Activated T-helper 1 cell treated with anti-CD3 and anti-CD28 coated beads, Interleukin-12 subunit alpha, Interleukin-12 subunit beta, Interleukin-2, Interleukin-4 antibody, amounts not matched to agents 30 ng/mL and 10 ng/mL and 1 ng/mL, durations not matched to agents 14 hours and 24 hours and 36 hours (primary cell): ENCODE results near the gene PPFIBP2. TPM values are rescaled to one million over a fixed set of nuclear protein-coding genes. Genes with fewer than 3 reads are reported as not detected.
A peak's percentile ranks its signal among the peaks of the same experiment; 100 is the strongest.
"Not testable (repeated sequence)": the region's sequence is repeated elsewhere in the genome, so short reads cannot be mapped to it uniquely, and the experiment has no call there.

Experiments used
- DNase-seq: peaks from one replicate; pipeline ENCODE4 v3.0.0; 2021; ENCODE audit warnings: low spot score
- H3K27ac Mint-ChIP-seq: one replicate; pipeline ENCODE4 v1.8.0; 2021; ENCODE audit warnings: mild to moderate bottlenecking, mixed read lengths
- H3K27me3 Mint-ChIP-seq: one replicate; pipeline ENCODE4 v1.8.0; 2022; ENCODE audit warnings: mild to moderate bottlenecking, moderate library complexity, mixed read lengths; ENCODE audit not compliant: insufficient read depth
- H3K36me3 Mint-ChIP-seq: one replicate; pipeline ENCODE4 v1.8.0; 2021; ENCODE audit warnings: low read depth, mixed read lengths
- H3K4me1 Mint-ChIP-seq: one replicate; pipeline ENCODE4 v1.8.0; 2021; ENCODE audit warnings: low read depth, mixed read lengths
- H3K4me3 Mint-ChIP-seq: one replicate; pipeline ENCODE4 v1.8.0; 2021; ENCODE audit warnings: mild to moderate bottlenecking, moderate library complexity, mixed read lengths
- H3K9me3 Mint-ChIP-seq: one replicate; pipeline ENCODE4 v1.8.0; 2021; ENCODE audit warnings: mixed read lengths
- intact Hi-C: fragments of 100-400 bp; cut with micrococcal nuclease; formaldehyde crosslinking; loops from one replicate; pipeline ENCODE4 v1.15.1; 2024
- total RNA-seq: library from RNA; stranded (reverse); gene quantifications from 2 replicates; pipeline ENCODE4 v1.2.3, GENCODE V29; 2022

The PPFIBP2 gene
- total RNA-seq, 1 donor from 2014 or later = 0.62 TPM

- H3K4me1 Mint-ChIP-seq = no peaks in the 10 kb centered on the region
- H3K9me3 Mint-ChIP-seq = no peaks in the 10 kb centered on the region
- DNase-seq = no peak
- intact Hi-C loops = no loop called here
- H3K27me3 Mint-ChIP-seq = no peaks in the 10 kb centered on the region
- H3K4me3 Mint-ChIP-seq = no peak overlapping the region
- H3K27ac Mint-ChIP-seq = no peak overlapping the region
- H3K36me3 Mint-ChIP-seq = no peaks in the 10 kb centered on the region
Observed at GRCh38 chr11:7655253-7656217, 141.7 kb downstream of the PPFIBP2 start.

GRCh38 chr11:7656704-7657103 lies 142.9 kb downstream of the PPFIBP2 start:
- no peaks in the 10 kb centered on the region for H3K36me3 Mint-ChIP-seq
- H3K4me1 Mint-ChIP-seq = no peaks in the 10 kb centered on the region
- H3K27ac Mint-ChIP-seq = no peak overlapping the region
- no peaks in the 10 kb centered on the region for H3K27me3 Mint-ChIP-seq
- intact Hi-C loops = no loop called here
- no peak overlapping the region for H3K4me3 Mint-ChIP-seq
- DNase-seq = no peak
- no peaks in the 10 kb centered on the region for H3K9me3 Mint-ChIP-seq

GRCh38 chr11:7657306-7658025 lies 143.7 kb downstream of the PPFIBP2 start:
- H3K4me3 Mint-ChIP-seq = no peak overlapping the region
- no peak overlapping the region for H3K27ac Mint-ChIP-seq
- H3K9me3 Mint-ChIP-seq = no peaks in the 10 kb centered on the region
- H3K4me1 Mint-ChIP-seq = no peaks in the 10 kb centered on the region
- intact Hi-C loops = no loop called here
- no peaks in the 10 kb centered on the region for H3K36me3 Mint-ChIP-seq
- no peak for DNase-seq
- no peaks in the 10 kb centered on the region for H3K27me3 Mint-ChIP-seq

GRCh38 chr11:7663531-7663930 lies 149.7 kb downstream of the PPFIBP2 start:
- H3K27ac Mint-ChIP-seq, H3K27me3 Mint-ChIP-seq, H3K36me3 Mint-ChIP-seq, H3K9me3 Mint-ChIP-seq, H3K4me1 Mint-ChIP-seq, intact Hi-C loops, DNase-seq, H3K4me3 Mint-ChIP-seq: not testable (repeated sequence)

GRCh38 chr11:7664867-7665266 lies 151.1 kb downstream of the PPFIBP2 start:
- Mint-ChIP-seq H3K4me3 (no peak overlapping the region), H3K9me3 (no peaks in the 10 kb centered on the region), H3K4me1 (no peaks in the 10 kb centered on the region), H3K36me3 (no peaks in the 10 kb centered on the region), H3K27me3 (peaks cover 2% of the 10 kb centered on the region), H3K27ac (no peak overlapping the region)
- no peak for DNase-seq
- intact Hi-C loops = loop anchor here (1.0 to 2.0 kb wide), 5 partner anchors 29 to 567 kb away; partner anchors contain the start of gene PPFIBP2

GRCh38 chr11:7665473-7666291 lies 151.9 kb downstream of the PPFIBP2 start:
- H3K27me3 Mint-ChIP-seq = peaks cover 2% of the 10 kb centered on the region
- no peak overlapping the region for H3K27ac Mint-ChIP-seq
- H3K4me1 Mint-ChIP-seq = peaks cover 4% of the 10 kb centered on the region
- intact Hi-C loops = loop anchor here (1.0 to 2.0 kb wide), 5 partner anchors 29 to 567 kb away; partner anchors contain the start of gene PPFIBP2
- DNase-seq = peak; percentile 63
- H3K4me3 Mint-ChIP-seq = no peak overlapping the region
- H3K9me3 Mint-ChIP-seq = no peaks in the 10 kb centered on the region
- H3K36me3 Mint-ChIP-seq = no peaks in the 10 kb centered on the region

- DNase-seq = no peak
- peaks cover 9% of the 10 kb centered on the region for H3K4me1 Mint-ChIP-seq
- H3K36me3 Mint-ChIP-seq = no peaks in the 10 kb centered on the region
- peaks cover 2% of the 10 kb centered on the region for H3K27me3 Mint-ChIP-seq
- H3K27ac Mint-ChIP-seq = no peak overlapping the region
- H3K4me3 Mint-ChIP-seq = no peak overlapping the region
- no peaks in the 10 kb centered on the region for H3K9me3 Mint-ChIP-seq
- intact Hi-C loops = no loop called here
Observed at GRCh38 chr11:7666292-7666866, 152.6 kb downstream of the PPFIBP2 start.

GRCh38 chr11:7667460-7667859 lies 153.7 kb downstream of the PPFIBP2 start:
- H3K27ac Mint-ChIP-seq = no peak overlapping the region

GRCh38 chr11:7668464-7668863 lies 154.7 kb downstream of the PPFIBP2 start:
- peaks cover 8% of the 10 kb centered on the region for H3K27me3 Mint-ChIP-seq
- peaks cover 19% of the 10 kb centered on the region for H3K4me1 Mint-ChIP-seq
- H3K36me3 Mint-ChIP-seq = no peaks in the 10 kb centered on the region
- no peak for DNase-seq
- intact Hi-C loops = no loop called here
- no peak overlapping the region for H3K4me3 Mint-ChIP-seq
- H3K9me3 Mint-ChIP-seq = no peaks in the 10 kb centered on the region
- no peak overlapping the region for H3K27ac Mint-ChIP-seq

More at GRCh38 chr11:7667460-7667859, 153.7 kb downstream of the PPFIBP2 start:
- Mint-ChIP-seq H3K4me1 (peaks cover 19% of the 10 kb centered on the region), H3K27me3 (peaks cover 5% of the 10 kb centered on the region), H3K9me3 (no peaks in the 10 kb centered on the region), H3K4me3 (no peak overlapping the region), H3K36me3 (no peaks in the 10 kb centered on the region)
- no peak for DNase-seq
- intact Hi-C loops = no loop called here

- Mint-ChIP-seq H3K4me3 (no peak overlapping the region), H3K36me3 (peaks cover under 1% of the 10 kb centered on the region), H3K4me1 (peaks cover 19% of the 10 kb centered on the region), H3K27ac (no peak overlapping the region), H3K27me3 (peaks cover 8% of the 10 kb centered on the region), H3K9me3 (no peaks in the 10 kb centered on the region)
- no peak for DNase-seq
- intact Hi-C loops = no loop called here
Observed at GRCh38 chr11:7668911-7669310, 155.1 kb downstream of the PPFIBP2 start.

GRCh38 chr11:7670641-7671040 lies 156.8 kb downstream of the PPFIBP2 start:
- H3K4me3 Mint-ChIP-seq = no peak overlapping the region
- no peaks in the 10 kb centered on the region for H3K9me3 Mint-ChIP-seq
- peaks cover 19% of the 10 kb centered on the region for H3K4me1 Mint-ChIP-seq
- DNase-seq = no peak
- peaks cover 25% of the 10 kb centered on the region for H3K27me3 Mint-ChIP-seq
- intact Hi-C loops = no loop called here
- H3K36me3 Mint-ChIP-seq = peaks cover 3% of the 10 kb centered on the region
- no peak overlapping the region for H3K27ac Mint-ChIP-seq
